DOHH2 (cell line): Measurements from ENCODE around the gene SRMS.

Experiments
- EZH2phosphoT487 ChIP-seq: fragments of 200-600 bp; sonication (generic); IDR thresholded peaks from 2 replicates; pipeline ENCODE4 v1.6.1; 2017; ENCODE audit warnings: borderline replicate concordance, mild to moderate bottlenecking, antibody characterized with exemption, low read length, moderate library complexity, mixed read lengths
- TF ChIP-seq, protein P1 (sequence below): fragments of 200-600 bp; sonication (generic); IDR thresholded peaks from one replicate; pipeline ENCODE4 v1.5.1; 2014; ENCODE audit warnings: antibody characterized with exemption, mild to moderate bottlenecking, low read depth, low read length; ENCODE audit not compliant: poor library complexity, severe bottlenecking

GRCh38 chr20:63491078-63491477 is 56.5 kb downstream of the SRMS start:
- TF ChIP-seq, protein P1, sequence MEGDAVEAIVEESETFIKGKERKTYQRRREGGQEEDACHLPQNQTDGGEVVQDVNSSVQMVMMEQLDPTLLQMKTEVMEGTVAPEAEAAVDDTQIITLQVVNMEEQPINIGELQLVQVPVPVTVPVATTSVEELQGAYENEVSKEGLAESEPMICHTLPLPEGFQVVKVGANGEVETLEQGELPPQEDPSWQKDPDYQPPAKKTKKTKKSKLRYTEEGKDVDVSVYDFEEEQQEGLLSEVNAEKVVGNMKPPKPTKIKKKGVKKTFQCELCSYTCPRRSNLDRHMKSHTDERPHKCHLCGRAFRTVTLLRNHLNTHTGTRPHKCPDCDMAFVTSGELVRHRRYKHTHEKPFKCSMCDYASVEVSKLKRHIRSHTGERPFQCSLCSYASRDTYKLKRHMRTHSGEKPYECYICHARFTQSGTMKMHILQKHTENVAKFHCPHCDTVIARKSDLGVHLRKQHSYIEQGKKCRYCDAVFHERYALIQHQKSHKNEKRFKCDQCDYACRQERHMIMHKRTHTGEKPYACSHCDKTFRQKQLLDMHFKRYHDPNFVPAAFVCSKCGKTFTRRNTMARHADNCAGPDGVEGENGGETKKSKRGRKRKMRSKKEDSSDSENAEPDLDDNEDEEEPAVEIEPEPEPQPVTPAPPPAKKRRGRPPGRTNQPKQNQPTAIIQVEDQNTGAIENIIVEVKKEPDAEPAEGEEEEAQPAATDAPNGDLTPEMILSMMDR = no peak
- no peak for TF ChIP-seq EZH2phosphoT487
